ENCODE results near the gene VRTN.

VRTN gene

GRCh38 chr14:74395094-74395493 lies 46.8 kb downstream of the VRTN start:
- DNase-seq: no peak

- no peak for DNase-seq
Measured at GRCh38 chr14:74400031-74400685, 51.9 kb downstream of the VRTN start.

GRCh38 chr14:74400919-74401503 lies 52.7 kb downstream of the VRTN start:
- no peak for DNase-seq

- DNase-seq: no peak
Measured at GRCh38 chr14:74401504-74402241, 53.4 kb downstream of the VRTN start.

- no peak for DNase-seq
Measured at GRCh38 chr14:74402401-74403251, 54.4 kb downstream of the VRTN start.

GRCh38 chr14:74403619-74404417 lies 55.5 kb downstream of the VRTN start:
- no peak for DNase-seq

GRCh38 chr14:74404435-74404834 lies 56.2 kb downstream of the VRTN start:
- DNase-seq: no peak

GRCh38 chr14:74405663-74406062 lies 57.4 kb downstream of the VRTN start:
- no peak for DNase-seq

- no peak for DNase-seq
Measured at GRCh38 chr14:74407021-74407800, 58.9 kb downstream of the VRTN start.

- DNase-seq: no peak
Measured at GRCh38 chr14:74407801-74408154, 59.5 kb downstream of the VRTN start.

- DNase-seq: no peak
Measured at GRCh38 chr14:74408870-74409269, 60.6 kb downstream of the VRTN start.

- DNase-seq: no peak
Measured at GRCh38 chr14:74409441-74409840, 61.2 kb downstream of the VRTN start.

Data from NCI-H345 (cell line).